HepG2 (cell line): Measurements from ENCODE around the gene SMPD3. TPM values are rescaled to one million over a fixed set of nuclear protein-coding genes. Genes with fewer than 3 reads are reported as not detected.
A peak's percentile ranks its signal among the peaks of the same experiment; 100 is the strongest.

Experiments used
- ARNT ChIP-seq: fragments of 450-650 bp; IDR thresholded peaks from 2 replicates; pipeline ENCODE4 v1.6.1; 2017
- ATAD3A ChIP-seq: sonication (generic); formaldehyde crosslinking; IDR thresholded peaks from 2 replicates; pipeline ENCODE4 v1.4.0; 2020; ENCODE audit warnings: missing genetic modification reagents
- BHLHE40 ChIP-seq: IDR thresholded peaks from 2 replicates; pipeline ENCODE4 v1.6.1; 2011; ENCODE audit warnings: low read length, improper control_type of control experiment
- BORCS8-MEF2B ChIP-seq: sonication (generic); formaldehyde crosslinking; IDR thresholded peaks from 2 replicates; pipeline ENCODE4 v1.8.0; 2022; ENCODE audit warnings: mild to moderate bottlenecking, missing genetic modification reagents
- CCDC6 ChIP-seq: sonication (generic); formaldehyde crosslinking; IDR thresholded peaks from 2 replicates; pipeline ENCODE4 v1.8.1; 2022; ENCODE audit warnings: mild to moderate bottlenecking, missing genetic modification reagents, moderate library complexity
- CREB1 ChIP-seq, 2 experiments: fragments of 450-650 bp in 1 of 2; IDR thresholded peaks; 2 replicates each; pipeline ENCODE4 v1.6.1; 2016 to 2017; ENCODE audit warnings: control low read depth in 1 of 2, mild to moderate bottlenecking in 1 of 2, missing compliant biosample characterization in 1 of 2, missing genetic modification characterization in 1 of 2
- HDAC2 ChIP-seq: sonication (generic); formaldehyde crosslinking; IDR thresholded peaks from 2 replicates; pipeline ENCODE4 v1.4.0; 2020; ENCODE audit warnings: missing genetic modification reagents
- IKZF5 ChIP-seq: IDR thresholded peaks from 2 replicates; pipeline ENCODE4 v1.6.1; 2018; ENCODE audit warnings: missing genetic modification reagents, mild to moderate bottlenecking, missing compliant biosample characterization
- NFE2 ChIP-seq: sonication (generic); formaldehyde crosslinking; IDR thresholded peaks from 2 replicates; pipeline ENCODE4 v1.4.0; 2020; ENCODE audit warnings: missing genetic modification reagents
- ONECUT2 ChIP-seq: sonication (generic); formaldehyde crosslinking; IDR thresholded peaks from 2 replicates; pipeline ENCODE4 v1.4.0; 2020; ENCODE audit warnings: missing genetic modification reagents
- PAF1 ChIP-seq: IDR thresholded peaks from 2 replicates; pipeline ENCODE4 v1.6.1; 2016; ENCODE audit warnings: missing genetic modification reagents, missing compliant biosample characterization
- PATZ1 ChIP-seq: sonication (generic); formaldehyde crosslinking; IDR thresholded peaks from 2 replicates; pipeline ENCODE4 v1.4.0; 2020; ENCODE audit warnings: missing genetic modification reagents
- POLR2G ChIP-seq: fragments of 200-400 bp; formaldehyde crosslinking; IDR thresholded peaks from 2 replicates; pipeline ENCODE4 v1.6.1; 2018; ENCODE audit warnings: mild to moderate bottlenecking, low read depth, low read length, moderate library complexity
- SAFB2 ChIP-seq: sonication (generic); formaldehyde crosslinking; IDR thresholded peaks from 2 replicates; pipeline ENCODE4 v1.5.1; 2020; ENCODE audit warnings: missing genetic modification reagents, low read depth, mild to moderate bottlenecking, borderline replicate concordance
- STAT5B ChIP-seq: sonication (generic); formaldehyde crosslinking; IDR thresholded peaks from 2 replicates; pipeline ENCODE4 v1.4.0; 2020; ENCODE audit warnings: missing genetic modification reagents
- TCF12 ChIP-seq, 2 experiments: fragments of 450-650 bp in 1 of 2; sonication (generic) in 1 of 2; formaldehyde crosslinking in 1 of 2; IDR thresholded peaks; 2 replicates each; pipeline versions ENCODE4 v1.6.1 to v1.8.0; 2017 to 2022; ENCODE audit warnings: antibody characterized with exemption in 1 of 2, mild to moderate bottlenecking in 1 of 2, missing genetic modification reagents in 1 of 2, moderate library complexity in 1 of 2
- TEAD2 ChIP-seq: sonication (generic); formaldehyde crosslinking; IDR thresholded peaks from 2 replicates; pipeline ENCODE4 v1.9.0; 2021; ENCODE audit warnings: missing genetic modification reagents
- THRA ChIP-seq: sonication (generic); formaldehyde crosslinking; IDR thresholded peaks from 2 replicates; pipeline ENCODE4 v1.4.0; 2020; ENCODE audit warnings: missing genetic modification reagents, borderline replicate concordance
- TRIM24 ChIP-seq: sonication (generic); formaldehyde crosslinking; IDR thresholded peaks from 2 replicates; pipeline ENCODE4 v1.8.0; 2022; ENCODE audit warnings: mild to moderate bottlenecking, missing genetic modification reagents
- U2AF1 ChIP-seq: fragments of 200-400 bp; formaldehyde crosslinking; optimal IDR thresholded peaks from 2 replicates; pipeline ENCODE3; 2017; ENCODE audit warnings: mild to moderate bottlenecking, low read depth, low read length
- YY1 ChIP-seq: IDR thresholded peaks from 2 replicates; pipeline ENCODE4 v1.6.1; 2011; ENCODE audit warnings: low read length, low read depth, moderate library complexity, mild to moderate bottlenecking; ENCODE audit not compliant: insufficient read depth, insufficient replicate concordance
- ZBTB20 ChIP-seq: sonication (generic); formaldehyde crosslinking; IDR thresholded peaks from 2 replicates; pipeline ENCODE4 v1.8.1; 2023; ENCODE audit warnings: missing genetic modification reagents, low read depth, mild to moderate bottlenecking, borderline replicate concordance
- ZFP36L1 ChIP-seq: sonication (generic); formaldehyde crosslinking; IDR thresholded peaks from 2 replicates; pipeline ENCODE4 v1.8.0; 2022; ENCODE audit warnings: mild to moderate bottlenecking, missing genetic modification reagents, moderate library complexity
- ZNF572 ChIP-seq: sonication (generic); formaldehyde crosslinking; IDR thresholded peaks from 2 replicates; pipeline ENCODE4 v1.5.1; 2020; ENCODE audit warnings: mild to moderate bottlenecking, missing genetic modification reagents
- ZNF576 ChIP-seq: sonication (generic); formaldehyde crosslinking; IDR thresholded peaks from 2 replicates; pipeline ENCODE4 v1.4.0; 2020; ENCODE audit warnings: mild to moderate bottlenecking, missing genetic modification reagents
- ZNF766 ChIP-seq: sonication (generic); formaldehyde crosslinking; IDR thresholded peaks from 2 replicates; pipeline ENCODE4 v1.5.0; 2020; ENCODE audit warnings: missing genetic modification reagents, borderline replicate concordance
- ZSCAN21 ChIP-seq: sonication (generic); formaldehyde crosslinking; IDR thresholded peaks from 2 replicates; pipeline ENCODE4 v1.8.0; 2022; ENCODE audit warnings: mild to moderate bottlenecking, missing genetic modification reagents, moderate library complexity, borderline replicate concordance
- polyA plus RNA-seq, 8 experiments: library from polyadenylated mRNA; depleted of rRNA in 3 of 8; stranded (reverse) in 7 of 8; unstranded in 1 of 8; fragments of >200 nt; fragmentation: Illumina TruSeq in 4 of 8; extraction: Trizol in 4 of 8; gene quantifications; 2 replicates each; pipeline versions ENCODE4 v1.2.1 to v1.2.3, GENCODE V29; 2011 to 2016; ENCODE audit warnings: low read depth in 4 of 8, missing spikeins in 1 of 8, mixed read lengths in 1 of 8; ENCODE audit not compliant: insufficient read depth in 1 of 8
- total RNA-seq, 5 experiments: library from RNA; depleted of rRNA; stranded (reverse); fragments of >200 nt; fragmentation: Illumina TruSeq; extraction: Trizol; gene quantifications; 2 replicates each; pipeline ENCODE4 v1.2.3, GENCODE V29; 2016; ENCODE audit warnings: low read depth in 1 of 5

SMPD3 gene
- total and polyA plus RNA-seq, 2 of the 13 experiments (the other 11 are each of a cell fraction or from before 2014, with no cell fraction given), result 0.07 to 0.32 TPM

GRCh38 chr16:68328151-68328859 lies 120.0 kb downstream of the SMPD3 start (continued):
- peak; percentile 79; the same call in 1 of the 2 replicates for TF ChIP-seq THRA
- no peak for TF ChIP-seq ZNF576 (CRISPR knock-in tag)
- TF ChIP-seq PAF1 (CRISPR knock-in tag), result no peak
- TF ChIP-seq TCF12 (IDR thresholded peaks at IDR 0.05), result no peak
- no peak for TF ChIP-seq TCF12 (CRISPR knock-in tag; IDR thresholded peaks at IDR 0.05)
- TF ChIP-seq ZSCAN21 (CRISPR knock-in tag), result no peak
- no peak for TF ChIP-seq NFE2 (CRISPR knock-in tag)
- no peak for TF ChIP-seq CREB1 (IDR thresholded peaks at IDR 0.05)
- no peak for TF ChIP-seq CREB1 (CRISPR knock-in tag; IDR thresholded peaks at IDR 0.05)
- TF ChIP-seq POLR2G, result no peak
- no peak; the same call in 1 of the 2 replicates for TF ChIP-seq HDAC2 (CRISPR knock-in tag)
- TF ChIP-seq ATAD3A (CRISPR knock-in tag), result no peak
- no peak for TF ChIP-seq ZBTB20 (CRISPR knock-in tag)
- no peak for TF ChIP-seq ZFP36L1 (CRISPR knock-in tag)
- no peak for TF ChIP-seq BHLHE40
- TF ChIP-seq ZNF572 (CRISPR knock-in tag), result no peak
- TF ChIP-seq ARNT, result no peak
- peak; percentile 59; the same call in 1 of the 2 replicates for TF ChIP-seq IKZF5 (CRISPR knock-in tag)
- TF ChIP-seq YY1, result peak; percentile 42
- TF ChIP-seq STAT5B, result no peak
- peak; percentile 75 for TF ChIP-seq PATZ1 (CRISPR knock-in tag)
- no peak for TF ChIP-seq TRIM24 (CRISPR knock-in tag)
- no peak for TF ChIP-seq BORCS8-MEF2B (CRISPR knock-in tag)
- no peak for TF ChIP-seq SAFB2 (CRISPR knock-in tag)
- no peak for TF ChIP-seq ONECUT2
- no peak for TF ChIP-seq ZNF766 (CRISPR knock-in tag)
- no peak for TF ChIP-seq U2AF1
- 0 out of 2 replicates have a peak, but pooled peaks have one; percentile 74 for TF ChIP-seq CCDC6
- TF ChIP-seq TEAD2 (CRISPR knock-in tag), result no peak
